ENCODE results near the gene KCNMB3.
"Not testable (repeated sequence)": the region's sequence is repeated elsewhere in the genome, so short reads cannot be mapped to it uniquely, and the experiment has no call there.

Gene KCNMB3

DNA sequence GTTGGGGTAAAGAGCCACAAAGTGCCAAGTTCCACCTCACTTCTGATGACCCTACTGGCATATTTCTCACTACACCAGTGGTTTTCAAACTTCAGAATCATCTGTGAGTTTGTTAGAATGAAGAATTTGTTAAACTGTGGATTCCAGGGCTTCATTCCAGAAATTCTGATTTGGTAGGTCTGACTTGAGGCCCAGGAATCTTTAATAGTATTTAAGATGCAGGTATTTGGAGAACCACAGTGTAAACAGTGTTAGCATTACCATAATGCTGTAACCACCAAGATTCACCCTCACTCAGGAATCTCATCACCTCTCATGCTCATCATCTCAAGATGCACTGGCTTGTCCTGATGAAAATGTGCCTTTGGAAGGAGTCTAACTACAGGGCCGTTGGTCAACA is 6.0 kb downstream of the KCNMB3 start:
- TF ChIP-seq, protein P1, sequence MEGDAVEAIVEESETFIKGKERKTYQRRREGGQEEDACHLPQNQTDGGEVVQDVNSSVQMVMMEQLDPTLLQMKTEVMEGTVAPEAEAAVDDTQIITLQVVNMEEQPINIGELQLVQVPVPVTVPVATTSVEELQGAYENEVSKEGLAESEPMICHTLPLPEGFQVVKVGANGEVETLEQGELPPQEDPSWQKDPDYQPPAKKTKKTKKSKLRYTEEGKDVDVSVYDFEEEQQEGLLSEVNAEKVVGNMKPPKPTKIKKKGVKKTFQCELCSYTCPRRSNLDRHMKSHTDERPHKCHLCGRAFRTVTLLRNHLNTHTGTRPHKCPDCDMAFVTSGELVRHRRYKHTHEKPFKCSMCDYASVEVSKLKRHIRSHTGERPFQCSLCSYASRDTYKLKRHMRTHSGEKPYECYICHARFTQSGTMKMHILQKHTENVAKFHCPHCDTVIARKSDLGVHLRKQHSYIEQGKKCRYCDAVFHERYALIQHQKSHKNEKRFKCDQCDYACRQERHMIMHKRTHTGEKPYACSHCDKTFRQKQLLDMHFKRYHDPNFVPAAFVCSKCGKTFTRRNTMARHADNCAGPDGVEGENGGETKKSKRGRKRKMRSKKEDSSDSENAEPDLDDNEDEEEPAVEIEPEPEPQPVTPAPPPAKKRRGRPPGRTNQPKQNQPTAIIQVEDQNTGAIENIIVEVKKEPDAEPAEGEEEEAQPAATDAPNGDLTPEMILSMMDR (IDR thresholded peaks at IDR 0.05; ENCODE audit: low read depth, low read length): no peak
- no peak overlapping the region for H3K4me3 ChIP-seq (ENCODE audit: low read depth, low read length)
- no peak for DNase-seq
- H3K9me3 ChIP-seq (ENCODE audit: severe bottlenecking): no peaks in the 10 kb centered on the region
- H3K27ac ChIP-seq: no peak overlapping the region
- H3K27me3 ChIP-seq (ENCODE audit: insufficient read depth, low read depth, severe bottlenecking): no peaks in the 10 kb centered on the region
- no peaks in the 10 kb centered on the region for H3K36me3 ChIP-seq

DNA sequence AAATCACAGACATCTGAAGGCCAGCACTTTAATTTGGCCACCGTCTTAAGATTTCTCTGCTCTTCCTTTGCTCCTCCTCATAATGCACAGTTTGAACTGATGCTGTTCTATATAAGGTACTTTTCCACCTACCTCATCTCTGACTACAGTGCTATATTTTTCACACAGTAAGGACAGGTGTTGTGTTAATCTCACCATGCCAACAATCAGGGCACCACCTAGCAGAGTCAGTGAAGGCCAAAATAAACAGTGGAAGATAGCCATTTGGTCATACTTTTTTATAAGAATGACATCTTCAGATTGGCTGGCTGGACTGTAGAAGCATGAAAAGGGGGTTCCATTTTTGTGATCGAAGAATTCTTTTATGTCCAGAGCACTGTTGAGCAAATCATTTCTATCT is 8.1 kb downstream of the KCNMB3 start:
- DNase-seq; H3K4me3 ChIP-seq (ENCODE audit: low read depth, low read length); H3K9me3 ChIP-seq (ENCODE audit: severe bottlenecking); H3K27ac ChIP-seq; H3K27me3 ChIP-seq (ENCODE audit: insufficient read depth, low read depth, severe bottlenecking); H3K36me3 ChIP-seq: not testable (repeated sequence)

DNA sequence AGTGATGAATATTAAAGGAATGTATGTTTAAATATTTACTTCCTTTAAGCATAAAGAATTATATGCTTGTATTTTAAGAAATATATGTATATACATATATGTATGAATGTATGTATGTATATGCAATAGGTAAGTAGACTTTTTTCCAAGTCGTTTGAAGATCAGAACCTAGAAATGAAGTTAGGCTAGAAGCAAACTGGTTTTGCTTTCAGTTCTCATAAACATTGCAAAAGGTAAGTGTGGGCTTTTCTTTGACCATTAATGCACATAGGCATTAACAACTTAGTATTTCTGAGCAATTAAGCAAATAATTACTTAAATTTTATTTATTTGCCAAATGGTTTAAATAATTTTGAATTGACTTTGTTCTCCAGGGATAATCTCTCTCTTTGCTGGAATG is 10.6 kb downstream of the KCNMB3 start:
- H3K36me3 ChIP-seq; H3K9me3 ChIP-seq (ENCODE audit: severe bottlenecking); H3K4me3 ChIP-seq (ENCODE audit: low read depth, low read length); DNase-seq; H3K27ac ChIP-seq; H3K27me3 ChIP-seq (ENCODE audit: insufficient read depth, low read depth, severe bottlenecking): not testable (repeated sequence)

DNA sequence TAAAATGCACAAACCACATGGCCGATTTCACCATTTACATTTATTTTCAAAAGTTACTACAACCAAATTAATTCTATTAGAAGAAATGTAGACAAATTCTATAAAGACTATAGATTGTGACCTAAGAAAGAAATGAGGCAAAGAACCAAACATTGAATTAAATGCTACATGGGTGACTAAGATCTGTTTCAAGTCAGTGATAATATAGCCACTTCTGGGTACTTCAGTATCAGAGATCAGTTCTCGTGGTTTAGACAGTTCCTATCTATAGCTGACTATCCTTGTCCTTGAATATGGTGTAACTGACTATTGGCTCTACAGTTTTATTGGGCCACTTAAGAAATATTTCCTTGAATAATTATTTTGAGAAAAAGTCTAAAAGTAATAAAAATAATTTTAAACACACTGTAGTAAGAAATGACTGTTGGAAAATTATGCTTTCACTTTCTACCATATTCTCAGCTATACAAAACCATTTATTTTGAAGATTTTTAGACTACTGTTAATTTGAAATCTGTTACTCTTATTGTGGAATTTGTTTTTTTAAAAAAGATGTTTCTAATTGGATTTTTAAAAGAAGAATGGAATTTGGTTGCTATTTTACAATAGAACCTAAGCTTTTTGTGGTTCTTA is 14.1 kb downstream of the KCNMB3 start:
- no peaks in the 10 kb centered on the region for H3K36me3 ChIP-seq
- H3K27ac ChIP-seq: no peak overlapping the region
- DNase-seq: no peak
- H3K27me3 ChIP-seq (ENCODE audit: insufficient read depth, low read depth, severe bottlenecking): no peaks in the 10 kb centered on the region
- TF ChIP-seq, protein P1 (IDR thresholded peaks at IDR 0.05; ENCODE audit: low read depth, low read length): no peak
- no peaks in the 10 kb centered on the region for H3K9me3 ChIP-seq (ENCODE audit: severe bottlenecking)
- H3K4me3 ChIP-seq (ENCODE audit: low read depth, low read length): no peak overlapping the region

DNA sequence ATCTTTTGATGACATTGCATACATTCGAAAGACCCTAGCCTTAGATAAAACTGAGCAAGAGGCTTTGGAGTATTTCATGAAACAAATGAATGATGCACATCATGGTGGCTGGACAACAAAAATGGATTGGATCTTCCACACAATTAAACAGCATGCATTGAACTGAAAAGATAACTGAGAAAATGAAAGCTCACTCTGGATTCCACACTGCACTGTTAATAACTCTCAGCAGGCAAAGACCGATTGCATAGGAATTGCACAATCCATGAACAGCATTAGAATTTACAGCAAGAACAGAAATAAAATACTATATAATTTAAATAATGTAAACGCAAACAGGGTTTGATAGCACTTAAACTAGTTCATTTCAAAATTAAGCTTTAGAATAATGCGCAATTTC is 16.7 kb downstream of the KCNMB3 start:
- Histone ChIP-seq H3K27ac (no peak overlapping the region), H3K4me3 (ENCODE audit: low read depth, low read length) (no peak overlapping the region), H3K9me3 (ENCODE audit: severe bottlenecking) (no peaks in the 10 kb centered on the region), H3K27me3 (ENCODE audit: insufficient read depth, low read depth, severe bottlenecking) (no peaks in the 10 kb centered on the region), H3K36me3 (peaks cover 6% of the 10 kb centered on the region)
- TF ChIP-seq, protein P1 (IDR thresholded peaks at IDR 0.05; ENCODE audit: low read depth, low read length): no peak
- DNase-seq: no peak

DNA sequence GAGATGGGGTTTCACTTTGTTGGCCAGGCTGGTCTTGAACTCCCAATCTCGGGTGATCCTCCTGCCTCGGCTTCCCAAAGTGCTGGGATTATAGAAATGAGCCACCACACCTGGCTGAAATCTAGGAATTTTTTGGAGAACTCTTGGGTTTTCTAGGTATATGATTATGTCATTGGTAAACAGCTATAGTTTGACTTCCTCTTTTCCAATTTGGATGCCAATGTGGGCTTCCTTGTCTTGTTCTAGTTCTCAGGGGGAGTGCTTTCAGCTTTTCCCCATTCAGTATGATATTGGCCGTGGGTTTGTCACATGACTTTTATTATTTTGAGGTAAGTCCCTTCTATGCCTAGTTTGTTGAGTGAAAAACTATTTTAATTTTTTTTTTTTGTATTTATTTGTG is 17.9 kb downstream of the KCNMB3 start:
- TF ChIP-seq, protein P1 (IDR thresholded peaks at IDR 0.05; ENCODE audit: low read depth, low read length): no peak
- Histone ChIP-seq H3K36me3 (peaks cover 6% of the 10 kb centered on the region), H3K9me3 (ENCODE audit: severe bottlenecking) (no peaks in the 10 kb centered on the region), H3K4me3 (ENCODE audit: low read depth, low read length) (no peak overlapping the region), H3K27me3 (ENCODE audit: insufficient read depth, low read depth, severe bottlenecking) (no peaks in the 10 kb centered on the region), H3K27ac (no peak overlapping the region)
- no peak for DNase-seq

DNA sequence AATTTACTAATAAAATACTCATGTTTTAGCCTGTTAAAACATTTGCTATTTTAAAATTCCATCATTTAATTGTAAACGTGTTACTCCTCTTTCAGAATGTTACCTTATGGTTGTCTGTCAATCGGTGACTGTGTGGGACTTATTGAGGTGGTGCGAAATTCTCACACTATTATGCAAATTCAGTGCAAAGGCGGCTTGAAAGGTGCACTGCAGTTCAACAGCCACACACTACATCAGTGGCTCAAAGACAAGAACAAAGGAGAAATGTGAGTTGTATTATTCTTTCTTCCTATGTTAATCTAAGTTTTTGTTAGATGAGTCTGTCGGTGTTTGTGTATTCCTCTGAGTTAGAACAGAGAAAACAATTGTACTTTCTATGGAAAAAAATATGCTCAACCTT is 21.7 kb downstream of the KCNMB3 start:
- no peak for DNase-seq
- H3K27ac ChIP-seq: no peak overlapping the region
- H3K9me3 ChIP-seq (ENCODE audit: severe bottlenecking): no peaks in the 10 kb centered on the region

More for the DNA sequence above, 21.7 kb downstream of the KCNMB3 start:
- Histone ChIP-seq H3K27me3 (ENCODE audit: insufficient read depth, low read depth, severe bottlenecking) (no peaks in the 10 kb centered on the region), H3K36me3 (peaks cover 6% of the 10 kb centered on the region), H3K4me3 (ENCODE audit: low read depth, low read length) (no peak overlapping the region)
- TF ChIP-seq, protein P1 (IDR thresholded peaks at IDR 0.05; ENCODE audit: low read depth, low read length): no peak
